ENCODE measurements around the gene ZDHHC1.
"Not testable (repeated sequence)": the region's sequence is repeated elsewhere in the genome, so short reads cannot be mapped to it uniquely, and the experiment has no call there.

ZDHHC1 gene

DNA sequence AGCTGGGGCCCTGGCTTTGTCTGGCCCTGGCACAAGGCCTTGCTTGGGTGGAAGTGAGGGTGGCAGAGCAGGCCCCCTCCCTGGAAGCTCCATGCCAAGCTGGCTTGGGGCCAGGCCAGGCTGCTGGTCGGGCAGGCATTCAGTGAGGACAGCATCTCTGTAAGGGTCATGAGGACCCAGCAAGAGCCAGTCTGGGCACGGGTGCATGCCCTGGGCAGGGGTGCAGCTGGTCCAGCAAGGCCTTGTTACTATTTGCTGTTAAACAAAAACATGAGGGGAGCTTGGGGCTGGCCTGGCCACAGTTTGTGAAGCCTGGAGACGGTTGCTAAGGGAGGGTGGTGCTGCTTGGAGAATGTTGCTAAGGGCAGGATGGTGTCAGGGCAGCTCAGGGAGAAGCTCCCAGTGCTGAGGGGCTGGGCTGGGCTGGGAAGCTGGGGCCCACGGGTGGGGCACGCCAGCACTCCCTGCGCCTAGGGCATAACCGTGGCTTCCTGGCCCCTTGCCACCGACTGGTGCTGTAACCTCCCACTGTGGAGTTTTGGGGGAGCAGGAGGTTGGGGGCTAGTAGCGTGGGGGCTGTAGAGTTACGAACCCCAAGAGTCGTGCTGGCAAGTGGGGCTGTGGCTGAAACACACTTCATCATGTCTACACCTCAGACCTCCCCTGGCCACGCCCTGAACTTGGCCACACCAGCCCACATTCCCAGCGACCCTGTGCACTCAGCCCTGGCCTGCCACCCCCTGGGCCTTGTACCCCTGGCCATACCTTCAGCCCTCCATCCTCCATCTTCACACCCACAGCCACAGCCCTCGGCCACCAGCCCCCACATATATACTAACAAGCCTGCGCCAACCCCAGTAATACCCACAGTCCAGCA is 24.6 kb downstream of the ZDHHC1 start:
- no peak for DNase-seq

DNA sequence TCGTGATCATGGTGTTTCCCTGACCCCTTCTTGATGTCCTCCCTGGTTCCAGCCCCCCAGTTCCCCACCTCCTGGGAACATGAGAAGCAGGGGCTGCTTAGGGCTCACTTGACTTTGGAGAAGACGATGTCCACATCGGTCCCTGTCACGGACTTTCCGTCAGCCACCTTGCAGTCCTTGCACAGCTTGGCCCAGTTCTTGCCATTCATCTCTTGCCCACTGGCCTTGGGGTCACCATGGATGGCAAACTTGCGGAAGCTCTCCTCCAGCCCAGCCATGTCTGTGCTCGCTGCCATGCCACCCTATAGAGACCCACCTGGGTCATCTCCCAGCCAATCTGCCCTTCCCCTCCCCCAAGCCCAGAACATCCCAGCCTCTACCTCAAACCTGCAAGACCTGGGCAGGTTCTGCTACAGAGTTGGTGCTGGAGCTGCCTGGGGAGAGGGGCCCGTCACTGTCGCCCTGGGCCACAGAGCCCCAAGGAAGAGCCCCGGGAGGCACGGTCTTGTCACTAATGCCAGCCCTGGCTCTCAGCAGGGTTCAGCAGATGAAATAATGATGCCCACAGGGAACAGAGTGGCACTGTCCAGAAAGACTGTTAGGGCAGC is 25.4 kb downstream of the ZDHHC1 start:
- DNase-seq = no peak

DNA sequence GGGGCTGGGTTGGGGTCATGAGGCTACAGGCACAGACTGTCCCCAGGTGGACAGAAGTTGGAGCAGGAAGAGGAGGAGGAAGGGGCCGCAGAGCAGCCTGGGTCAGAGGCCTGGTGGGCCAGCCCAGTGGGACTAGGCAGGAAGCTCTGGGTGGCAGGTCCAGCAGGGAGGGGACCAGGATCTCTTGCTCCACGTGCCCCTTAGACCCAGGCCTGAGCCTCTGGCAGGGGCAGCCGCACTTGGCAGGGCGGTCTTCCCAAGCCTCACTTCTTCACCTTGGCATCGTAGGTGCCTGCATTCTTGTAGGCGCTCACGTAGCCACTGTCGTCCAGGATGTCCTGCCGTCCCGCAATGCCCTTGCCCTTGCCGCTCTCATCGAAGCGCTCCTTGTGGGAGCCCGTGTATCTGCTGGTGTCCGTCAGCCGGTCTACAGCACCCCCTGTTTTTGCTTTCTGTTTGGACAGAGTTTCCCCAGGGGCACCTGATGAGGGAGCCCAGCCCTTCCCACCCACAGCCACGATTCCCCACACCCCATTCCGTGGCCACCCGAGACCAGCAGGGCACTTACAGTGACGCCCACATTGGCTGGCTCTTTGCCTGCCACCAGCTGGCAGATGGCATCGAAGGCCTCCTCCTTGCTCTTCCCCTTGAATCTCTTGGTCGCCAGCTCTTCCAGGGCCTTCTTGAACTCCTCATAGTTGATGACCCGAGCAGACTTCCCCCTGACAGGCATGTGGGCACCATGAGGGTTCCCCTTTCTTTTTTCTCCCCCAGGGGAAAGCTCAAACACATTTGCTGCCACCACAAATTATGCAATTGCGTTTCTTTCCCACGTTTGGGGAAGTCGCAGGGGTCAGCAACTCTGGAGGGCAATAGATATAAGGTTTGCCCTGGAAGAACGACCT is 26.1 kb downstream of the ZDHHC1 start:
- DNase-seq = no peak

DNA sequence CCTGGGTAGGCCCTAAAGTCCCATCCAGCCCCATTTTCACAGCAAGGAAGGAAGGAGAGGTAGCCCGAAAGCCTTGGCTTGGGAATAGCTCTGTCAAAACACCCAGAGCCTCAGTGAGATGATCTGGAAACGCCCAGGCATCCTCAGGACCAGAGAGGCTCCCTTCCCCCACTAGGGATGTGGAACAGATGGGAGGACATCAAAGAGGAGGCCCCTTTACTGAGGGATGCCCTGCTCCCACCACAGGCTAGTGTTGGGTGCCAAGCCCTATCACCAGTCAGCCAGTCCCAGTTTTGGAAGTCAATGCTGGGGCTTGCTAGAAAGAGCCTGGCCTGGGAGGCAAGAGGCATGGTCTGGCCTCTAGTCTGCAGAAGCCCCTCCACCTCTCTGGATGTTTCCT is 27.7 kb downstream of the ZDHHC1 start:
- no peak for DNase-seq

DNA sequence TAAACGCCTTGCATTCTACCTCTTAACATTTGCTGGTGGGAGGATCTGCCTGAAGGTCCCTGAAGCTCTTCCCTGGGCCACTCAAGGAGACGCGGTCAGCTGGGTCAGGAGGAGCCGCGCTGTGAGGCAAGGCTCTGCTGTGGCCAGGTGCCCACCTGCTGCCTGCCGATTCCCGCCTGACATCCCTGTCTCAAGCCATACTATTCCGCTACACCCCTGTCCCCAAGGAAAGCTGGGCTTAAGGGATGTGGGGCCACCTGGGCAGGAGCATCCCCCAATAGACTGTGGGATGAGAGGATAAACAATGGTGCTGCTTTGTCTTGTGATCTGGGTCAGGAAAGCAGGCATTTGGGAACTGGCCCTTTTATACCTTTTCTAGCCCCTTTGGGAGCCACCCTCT is 28.1 kb downstream of the ZDHHC1 start:
- no peak for DNase-seq

DNA sequence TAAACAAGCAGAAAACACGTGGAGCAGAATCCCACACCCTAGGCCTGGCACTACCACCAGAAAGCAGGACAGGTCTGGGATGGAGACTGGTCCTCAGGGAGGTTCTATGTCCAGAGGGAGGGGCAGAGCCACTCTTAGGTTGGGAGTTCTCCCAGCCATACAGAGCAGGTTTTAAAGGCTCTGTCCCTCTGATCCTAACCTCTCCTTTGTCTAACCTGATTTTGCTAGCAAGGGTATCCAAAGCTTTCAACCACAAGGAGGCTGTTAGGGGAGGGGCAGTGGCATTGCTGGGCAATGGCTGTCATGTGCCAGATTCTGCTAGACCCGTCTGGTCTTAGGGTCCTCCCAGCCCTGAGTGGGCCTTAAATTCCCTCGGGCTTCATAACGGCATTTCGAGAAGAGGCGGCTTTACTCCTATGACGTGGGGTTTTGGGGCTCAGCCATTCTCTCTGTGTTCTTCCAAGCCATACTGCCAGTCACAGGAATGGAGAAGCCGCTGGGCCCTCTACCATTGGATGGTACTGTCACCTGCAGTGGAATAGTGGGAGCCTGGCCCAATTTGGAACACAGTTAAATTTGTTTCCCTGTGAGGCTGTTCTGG is 28.7 kb downstream of the ZDHHC1 start:
- DNase-seq = no peak

DNA sequence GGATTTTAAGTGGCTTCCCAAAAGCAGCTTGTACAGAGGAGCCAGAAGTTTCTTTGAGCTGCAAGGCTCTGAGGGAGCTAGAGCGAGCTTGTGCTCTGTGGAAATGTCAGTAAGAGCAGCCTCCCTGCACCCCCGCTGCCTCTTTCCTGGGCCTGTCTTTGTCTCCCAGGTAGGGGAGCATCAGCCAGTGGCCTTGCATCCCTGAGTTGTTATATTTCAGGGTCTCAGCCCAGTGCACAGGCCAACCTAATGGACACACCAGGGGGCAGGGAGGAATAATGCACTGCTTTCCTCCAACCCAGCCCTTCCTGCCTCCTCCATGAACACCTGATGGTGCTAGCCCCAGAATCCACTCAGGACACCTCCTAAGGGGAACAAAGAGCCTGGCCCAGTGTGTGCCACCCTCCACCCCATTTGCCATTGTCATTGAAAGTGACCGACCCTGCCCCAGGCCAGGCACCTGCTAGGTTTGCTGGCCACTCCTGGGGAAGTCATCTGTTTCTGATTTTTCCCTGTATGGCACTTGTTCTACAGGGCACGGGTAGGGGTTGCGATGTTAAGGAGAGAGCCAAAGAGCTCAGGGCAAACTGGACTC is 29.3 kb downstream of the ZDHHC1 start:
- no peak for DNase-seq

DNA sequence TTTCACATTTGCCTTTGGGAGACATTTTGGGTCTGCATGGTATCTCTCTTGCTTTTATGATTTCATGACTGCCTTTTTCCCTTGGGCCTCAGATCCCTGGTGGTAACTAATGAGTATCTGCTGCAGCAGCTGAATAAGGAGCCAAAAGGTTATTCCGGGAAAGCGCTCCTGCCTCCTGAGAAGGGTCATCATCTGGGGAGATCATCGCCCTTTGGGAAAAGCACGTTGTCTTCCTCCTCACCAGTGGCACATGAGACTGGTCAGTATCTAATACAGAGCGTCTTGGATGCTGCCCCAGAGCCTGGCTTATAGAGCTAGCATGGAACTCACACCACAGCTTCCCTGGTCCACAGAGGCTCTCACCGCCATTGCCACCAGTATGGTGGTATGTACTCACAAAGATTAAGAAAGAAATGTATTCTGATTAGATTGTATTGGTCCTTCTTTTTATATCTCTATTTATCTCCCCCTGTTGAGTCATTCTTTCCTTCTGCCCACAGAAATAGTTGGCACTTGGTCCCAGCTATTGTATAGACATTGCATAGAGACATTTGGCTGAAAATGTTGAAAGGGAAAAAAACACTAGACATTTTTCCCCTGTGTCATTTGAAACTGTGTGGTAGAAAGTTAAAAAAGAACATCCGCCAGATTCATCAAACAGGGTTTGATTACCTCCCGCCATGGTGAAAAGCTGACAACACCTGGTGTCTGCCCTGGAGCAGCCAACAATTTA is 31.3 kb downstream of the ZDHHC1 start:
- DNase-seq = no peak

DNA sequence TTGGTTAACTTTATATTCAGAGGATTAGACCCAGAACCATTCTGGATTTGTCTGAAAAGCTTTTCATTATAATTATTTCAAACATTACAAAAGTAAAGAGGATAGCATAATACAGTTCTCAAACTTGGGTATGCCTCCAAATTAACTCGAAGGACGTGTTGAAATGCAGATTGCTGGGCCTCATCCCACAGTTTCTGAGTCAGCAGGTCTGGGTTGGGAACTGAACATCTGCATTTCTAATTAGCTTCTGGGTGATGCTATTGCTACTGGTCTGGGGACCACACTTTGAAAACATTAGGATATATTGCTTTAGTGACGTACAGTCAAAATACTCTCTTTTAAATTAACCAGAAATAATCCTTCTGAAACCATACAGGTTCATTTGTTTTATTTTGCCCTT is 33.0 kb downstream of the ZDHHC1 start:
- DNase-seq = no peak

DNA sequence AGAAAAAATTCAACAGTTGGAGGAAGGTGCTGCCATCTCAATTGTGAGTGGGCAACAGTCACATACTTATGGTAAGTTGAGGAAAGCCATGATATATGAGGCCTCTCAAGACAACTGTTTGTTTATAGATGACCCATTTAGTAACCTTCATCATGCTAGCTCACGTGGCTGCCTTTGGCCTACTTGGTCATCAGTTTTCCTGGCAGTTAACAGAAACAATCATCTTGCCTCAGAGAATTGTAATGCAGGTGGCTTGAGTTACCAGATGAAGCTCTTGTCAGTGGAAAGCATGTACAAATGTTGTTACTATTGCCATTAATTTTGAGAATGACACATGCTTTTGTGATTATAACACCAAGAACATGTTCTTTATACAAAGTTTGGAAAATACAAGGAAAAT is 37.6 kb downstream of the ZDHHC1 start:
- peak; percentile 46 for DNase-seq

DNA sequence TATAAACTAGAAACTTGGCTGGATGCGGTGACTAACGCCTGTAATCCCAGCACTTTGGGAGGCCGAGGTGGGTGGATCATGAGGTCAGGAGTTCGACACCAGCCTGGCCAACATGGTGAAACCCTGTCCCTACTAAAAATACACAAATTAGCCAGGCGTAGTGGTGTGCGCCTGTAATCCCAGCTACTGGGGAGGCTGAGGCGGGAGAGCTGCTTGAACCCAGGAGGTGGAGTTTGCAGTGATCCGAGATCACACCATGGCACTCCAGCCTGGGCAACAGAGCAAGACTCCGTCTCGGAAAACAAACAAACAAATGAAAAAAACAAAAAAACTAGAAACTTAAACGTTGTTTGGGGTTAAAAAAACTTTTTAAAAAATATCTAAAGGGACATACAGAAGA is 40.3 kb downstream of the ZDHHC1 start:
- DNase-seq = not testable (repeated sequence)

DNA sequence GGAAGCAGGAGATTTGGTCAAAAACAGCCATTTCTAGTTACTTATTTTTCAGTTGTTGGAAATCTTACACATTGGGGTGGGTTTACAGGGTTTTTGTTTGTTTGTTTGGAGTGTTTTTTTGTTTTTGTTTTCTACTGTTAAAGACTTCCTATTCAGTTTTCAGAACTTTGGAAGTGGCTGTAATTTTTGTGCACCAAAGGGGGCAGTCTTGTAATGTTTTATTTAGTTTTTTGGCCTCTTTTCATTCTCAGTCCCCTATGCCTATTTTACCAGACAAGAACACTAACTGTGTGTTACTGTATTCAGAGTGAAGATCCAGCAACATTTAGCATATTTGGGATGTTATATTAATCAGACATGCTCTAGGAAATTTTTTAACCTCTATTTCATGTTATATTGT is 43.6 kb downstream of the ZDHHC1 start:
- DNase-seq = peak; percentile 32

DNA sequence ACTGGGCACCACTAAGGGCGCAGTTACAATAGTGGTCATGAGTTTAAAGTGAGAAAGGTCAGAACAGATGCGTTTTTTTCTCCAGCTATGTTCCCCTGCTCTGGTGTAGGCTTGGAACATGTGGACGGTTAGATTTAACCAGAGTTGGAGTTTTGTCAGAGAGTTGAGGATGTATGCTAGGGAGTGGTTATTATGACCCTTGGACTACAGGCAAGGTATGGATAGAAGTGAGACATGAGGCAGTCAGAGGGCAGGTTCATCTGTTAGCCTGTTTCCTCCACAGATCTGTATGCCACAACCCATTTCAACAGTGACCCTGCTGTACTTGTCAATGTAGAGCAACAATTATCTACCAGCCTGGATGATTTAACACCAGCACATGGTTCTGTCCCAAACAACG is 45.6 kb downstream of the ZDHHC1 start:
- no peak for DNase-seq

DNA sequence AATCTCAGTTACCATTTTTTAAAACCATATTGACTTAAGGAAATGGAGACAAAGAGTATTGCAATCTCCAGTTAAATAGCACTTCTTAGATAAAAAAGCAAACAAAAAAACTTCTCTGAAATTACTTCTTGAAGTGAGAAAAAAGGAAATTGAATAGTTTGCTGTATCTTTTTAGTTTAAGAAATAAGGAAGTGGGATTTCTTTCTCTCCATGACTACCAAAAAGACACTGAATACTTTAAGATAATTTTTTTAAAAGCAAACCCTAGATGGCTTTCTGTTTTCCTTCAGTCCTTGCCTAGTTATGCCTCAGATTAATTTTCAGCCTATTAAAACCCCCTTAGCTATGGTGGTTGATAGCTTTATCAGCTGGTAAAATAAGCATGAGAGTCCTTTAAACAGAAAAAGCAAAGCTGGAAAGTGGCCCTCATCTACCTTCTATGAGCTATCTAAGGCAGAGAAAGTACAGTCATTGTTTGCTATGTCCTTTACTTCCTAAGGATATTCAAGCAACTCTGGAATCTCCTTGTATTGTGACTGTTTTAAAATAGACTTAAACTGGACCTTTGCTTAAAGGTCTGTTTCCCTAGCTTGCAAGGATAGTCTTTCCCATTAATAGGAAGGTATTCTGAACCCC is 51.6 kb downstream of the ZDHHC1 start:
- DNase-seq = no peak

DNA sequence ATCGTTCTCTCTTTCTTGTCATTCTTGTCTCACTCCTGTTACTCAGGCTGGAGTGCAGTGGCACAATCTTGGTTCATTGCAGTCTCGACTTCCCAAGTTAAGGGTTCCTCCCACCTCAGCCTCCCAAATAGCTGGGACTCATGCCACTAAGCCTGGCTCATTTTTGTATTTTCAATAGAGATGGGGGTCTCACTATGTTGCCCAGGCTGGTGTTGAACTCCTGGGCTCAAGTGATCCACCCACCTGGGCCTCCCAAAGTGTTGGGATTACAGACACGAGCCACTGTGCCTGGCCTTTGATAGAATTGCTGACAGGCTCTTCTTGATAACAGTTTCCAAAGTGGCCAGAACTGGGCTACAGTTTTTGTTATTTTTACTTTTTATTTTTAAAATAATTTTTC is 55.2 kb downstream of the ZDHHC1 start:
- no peak for DNase-seq

DNA sequence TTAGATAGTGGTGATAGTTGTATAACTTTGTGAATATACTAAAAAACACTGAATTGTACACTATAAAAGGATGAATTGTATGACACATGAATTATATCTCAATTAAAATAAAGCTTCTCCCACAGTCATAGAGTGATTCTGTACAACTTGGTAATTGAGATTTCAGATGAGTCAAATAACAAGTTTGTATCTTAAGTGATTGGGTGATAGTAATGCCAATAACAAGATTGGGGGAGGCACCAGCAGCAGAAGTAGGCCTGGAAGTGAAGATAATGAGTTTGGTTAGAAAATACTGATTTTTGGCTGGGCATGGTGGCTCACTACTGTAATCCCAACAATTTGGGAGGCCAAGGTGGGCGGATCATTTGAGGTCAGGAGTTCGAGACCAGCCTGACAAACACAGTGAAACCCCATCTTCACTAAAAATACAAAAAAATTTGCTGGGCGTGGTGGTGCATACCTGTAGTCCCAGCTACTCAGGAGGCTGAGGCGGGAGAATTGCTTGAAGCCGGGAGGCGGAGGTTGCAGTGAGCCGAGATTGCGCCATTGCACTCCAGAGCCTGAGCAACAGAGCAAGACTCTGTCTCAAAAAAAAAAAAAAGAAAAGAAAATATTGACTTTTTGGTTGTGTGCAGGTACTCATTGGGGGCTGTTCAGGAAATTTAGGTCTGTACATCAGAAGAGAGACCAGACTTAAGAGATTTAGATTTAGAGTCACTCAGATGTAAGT is 56.6 kb downstream of the ZDHHC1 start:
- DNase-seq = not testable (repeated sequence)

DNA sequence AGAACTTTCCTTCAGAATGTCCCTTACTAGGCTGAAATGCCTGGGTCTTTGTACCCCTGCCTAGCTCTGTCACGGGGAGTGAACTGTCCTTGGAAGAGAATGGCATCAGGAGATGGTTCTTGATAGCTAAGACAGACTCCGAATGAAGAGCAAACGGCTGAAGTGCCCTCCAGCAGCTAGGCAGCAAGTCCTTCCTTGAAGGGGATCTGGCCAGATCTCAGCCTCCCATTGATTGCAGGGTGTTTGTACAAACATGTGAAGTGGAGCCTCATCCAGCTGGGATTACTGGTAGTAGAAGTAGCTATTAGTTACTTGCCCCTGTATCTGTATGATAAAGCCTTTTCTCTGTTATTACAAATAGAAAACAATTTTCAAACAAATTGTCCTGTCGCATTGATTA is 58.7 kb downstream of the ZDHHC1 start:
- DNase-seq = no peak

DNA sequence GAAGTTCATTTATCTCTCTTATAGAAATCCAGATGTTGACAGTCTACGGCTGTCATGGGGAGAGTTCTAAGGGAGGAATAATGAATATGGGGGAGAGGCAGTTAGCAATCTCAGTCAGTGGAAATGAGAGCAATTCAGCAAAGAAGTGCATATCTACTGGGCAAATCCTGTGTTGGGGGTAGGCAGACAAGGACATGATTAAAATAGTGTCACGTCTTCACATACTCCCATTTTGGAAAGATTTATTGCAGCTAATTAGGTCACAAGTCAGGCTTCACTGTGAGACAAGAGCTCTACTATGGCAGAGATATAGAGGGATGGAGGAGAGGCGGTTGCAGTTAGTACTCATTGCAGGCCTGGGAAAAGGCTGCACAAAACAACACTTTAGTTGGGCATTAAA is 59.9 kb downstream of the ZDHHC1 start:
- no peak for DNase-seq

DNA sequence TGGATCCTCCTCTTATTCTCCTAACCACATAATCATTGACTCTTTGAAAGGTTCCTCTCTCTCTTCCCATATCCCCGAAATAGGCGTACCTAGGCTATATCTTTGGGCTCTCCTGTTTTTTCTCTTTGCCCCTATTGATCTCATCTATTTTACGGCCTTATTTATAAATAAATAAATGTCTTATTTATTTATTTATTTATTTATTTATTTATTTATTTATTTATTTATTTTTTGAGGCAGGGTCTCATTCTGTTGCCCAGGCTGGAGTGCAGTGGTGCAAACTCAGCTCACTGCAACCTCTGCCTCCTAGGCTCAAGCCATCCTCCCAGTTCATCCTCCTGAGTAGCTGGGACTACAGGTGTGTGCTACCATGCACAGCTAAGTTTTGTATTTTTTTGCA is 63.8 kb downstream of the ZDHHC1 start:
- not testable (repeated sequence) for DNase-seq

DNA sequence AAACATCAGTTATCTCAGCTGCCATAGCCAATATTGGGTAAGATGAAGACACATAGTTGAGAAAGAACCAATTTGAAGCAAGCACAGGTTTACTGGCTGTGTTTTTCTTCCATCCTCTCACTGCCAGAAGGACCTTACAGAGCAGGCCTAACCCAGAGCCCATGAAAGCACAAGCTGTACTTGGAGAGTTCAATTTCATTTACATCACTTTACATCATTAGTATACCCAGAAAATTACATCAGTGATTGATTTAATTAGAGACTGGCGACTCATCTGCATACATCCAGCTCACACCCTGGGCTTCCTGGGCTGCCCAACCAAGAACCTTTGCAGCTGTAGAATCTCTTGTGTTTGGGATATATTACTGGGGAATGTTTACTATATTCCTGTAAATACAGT is 66.0 kb downstream of the ZDHHC1 start:
- DNase-seq = no peak

DNA sequence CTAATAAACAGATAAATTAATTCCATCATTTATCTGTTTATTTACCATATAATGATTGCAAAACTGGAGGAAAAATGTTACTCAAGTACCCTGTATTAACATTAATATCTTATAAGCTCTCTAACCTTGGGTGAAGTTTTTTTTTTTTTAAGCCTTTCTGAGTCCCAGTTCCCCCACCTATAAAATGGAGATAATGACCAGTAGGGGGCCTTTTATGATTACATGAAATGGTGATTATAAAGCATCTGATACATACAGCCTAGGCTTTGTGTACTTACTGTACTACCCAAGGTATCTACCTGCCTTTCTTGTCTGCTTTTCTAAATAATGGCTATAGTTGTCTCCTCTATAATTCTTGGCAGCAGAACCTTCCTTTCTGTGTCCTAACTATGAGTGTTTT is 67.1 kb downstream of the ZDHHC1 start:
- peak; percentile 60 for DNase-seq
